ENCODE data around the gene DNAJC1. TPM values are rescaled to one million over a fixed set of nuclear protein-coding genes. Genes with fewer than 3 reads are reported as not detected.

Gene DNAJC1
- total and polyA plus RNA-seq, 2 of the 4 experiments (the other 2 are of a cell fraction) = 12.7 to 13.3 TPM

DNA sequence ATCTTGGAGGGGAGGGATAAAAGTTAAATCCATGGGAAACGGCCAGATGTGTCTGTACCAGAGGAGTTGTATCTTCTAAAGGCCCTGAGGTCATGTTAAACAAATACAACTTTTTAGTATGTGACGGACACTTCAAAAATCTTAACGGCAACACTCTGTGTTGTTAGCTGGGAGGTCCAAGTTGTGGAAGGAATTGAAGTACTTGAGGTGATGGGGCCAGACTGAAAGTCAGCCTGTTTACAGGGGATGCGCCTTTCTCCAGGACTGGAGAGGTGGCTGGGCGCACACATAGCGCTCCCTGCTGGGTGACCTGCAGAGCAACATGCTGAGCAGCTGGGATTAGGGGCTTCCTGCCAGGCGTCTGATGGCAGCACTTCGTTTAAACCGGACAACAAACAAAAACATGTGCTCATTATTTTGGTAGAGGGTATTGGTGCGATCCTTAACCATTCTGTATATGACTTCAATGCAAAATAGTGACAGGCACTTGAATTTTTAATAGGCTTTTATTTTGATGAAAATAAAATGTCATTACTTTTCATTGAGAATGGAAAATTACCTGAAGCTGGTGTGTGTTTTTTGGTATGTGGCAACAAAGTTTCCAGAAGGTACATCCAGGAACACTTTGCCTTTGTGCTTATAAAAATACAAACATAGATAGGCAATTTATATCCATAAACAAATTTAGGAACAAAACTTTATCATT, 271.3 kb downstream of the DNAJC1 start:
- Histone ChIP-seq H2AK5ac (ENCODE audit: low read depth, low read length) (no peak overlapping the region), H3K14ac (replicated peaks; ENCODE audit: low read depth, low read length) (no peak overlapping the region), H3K9me3 (ENCODE audit: control insufficient read depth, insufficient read depth, low read length) (no peaks in the 10 kb centered on the region), H3K4me1 (ENCODE audit: control insufficient read depth, insufficient read depth, low read length) (peaks cover 4% of the 10 kb centered on the region), H3K27me3 (ENCODE audit: control insufficient read depth, insufficient read depth, low read length) (no peaks in the 10 kb centered on the region), H2AK9ac (replicated peaks; ENCODE audit: low read depth, low read length, poor library complexity) (no peak overlapping the region), H3K36me3 (ENCODE audit: control insufficient read depth, insufficient read depth, low read length) (peaks cover 17% of the 10 kb centered on the region), H3K4ac (ENCODE audit: low read depth, low read length) (no peak overlapping the region), H3K9ac (ENCODE audit: low read depth, low read length) (no peak overlapping the region), H4K20me1 (ENCODE audit: insufficient read depth, low read length) (peaks cover 4% of the 10 kb centered on the region; the same call in 1 of the 2 replicates), H3K56ac (ENCODE audit: extremely low read depth, insufficient read depth, low read length) (no peak overlapping the region), H3K4me2 (ENCODE audit: low read depth, low read length) (no peak overlapping the region), H4K8ac (ENCODE audit: low read depth in 2 of 2, low read length in 2 of 2) (no peak overlapping the region; a peak in 1 of 4 replicates), H2BK5ac (ENCODE audit: low read depth, low read length, poor library complexity, severe bottlenecking) (no peak overlapping the region), H3K23ac (ENCODE audit: low read depth, low read length) (no peak overlapping the region), H3K18ac (ENCODE audit: low read depth, low read length) (no peak overlapping the region), H3K27ac (ENCODE audit: insufficient read depth, low read length) (no peak overlapping the region), H2BK120ac (ENCODE audit: low read depth, low read length) (no peak overlapping the region), H3K79me1 (ENCODE audit: low read depth in 1 of 2, low read length in 2 of 2) (peaks cover 8 to 48% of the 10 kb centered on the region in 2 experiments; a peak in 2 of 4 replicates), H4K91ac (ENCODE audit: insufficient read depth, low read depth, low read length) (no peak overlapping the region), H4K5ac (ENCODE audit: low read depth, low read length) (no peak overlapping the region), H3K9me1 (ENCODE audit: insufficient read depth, low read length) (peaks cover 9% of the 10 kb centered on the region), H2BK15ac (ENCODE audit: low read depth, low read length) (no peak overlapping the region), H2AFZ (replicated peaks; ENCODE audit: low read length, poor library complexity) (peak overlapping the region; percentile 38), H2BK20ac (ENCODE audit: low read depth, low read length) (no peak overlapping the region), H3K4me3 (ENCODE audit: insufficient read depth, low read depth, low read length) (no peak overlapping the region)
- in situ Hi-C loops (cut with MboI; ENCODE audit: low sequenced_read_pairs) (loop anchor here (25.0 kb wide), 1 partner anchor 645 kb away; no protein-coding TSS in a partner anchor), intact Hi-C loops (cut with micrococcal nuclease) (loop anchor here (1.0 to 10.0 kb wide), 6 partner anchors 215 to 453 kb away; no protein-coding TSS in a partner anchor), dilution Hi-C loops (cut with HindIII; ENCODE audit: low sequenced_read_pairs, unreplicated experiment) (no loop called here)
- CTCF ChIA-PET = interaction anchor here (0.6 to 2.0 kb wide), 15 partner anchors 9 to 351 kb away, joined by 3 to 19 read pairs (median 3); no protein-coding TSS in a partner anchor
- DNase-seq (peak; percentile 82), ATAC-seq (ENCODE audit: low read depth) (peak; percentile 95)
- WGBS, 2 experiments (ENCODE audit: extremely low coverage in 2 of 2, insufficient read length in 1 of 2) = no CpG with 5 or more reads among the region's 10 CpGs
- POLR2A ChIA-PET (ENCODE audit: unreplicated experiment) = no interaction called here
- TF ChIP-seq RAD21 (IDR thresholded peaks at IDR 0.05; ENCODE audit: low read length) (peak; percentile 93), SMC3 (IDR thresholded peaks at IDR 0.05; ENCODE audit: low read depth, low read length) (peak; percentile 91), FOS (IDR thresholded peaks at IDR 0.05; ENCODE audit: low read depth, low read length) (no peak), MAZ (IDR thresholded peaks at IDR 0.05; ENCODE audit: borderline replicate concordance, low read depth, low read length) (0 out of 2 replicates have a peak, but pooled peaks have one; percentile 12)
- TF ChIP-seq, protein P1, sequence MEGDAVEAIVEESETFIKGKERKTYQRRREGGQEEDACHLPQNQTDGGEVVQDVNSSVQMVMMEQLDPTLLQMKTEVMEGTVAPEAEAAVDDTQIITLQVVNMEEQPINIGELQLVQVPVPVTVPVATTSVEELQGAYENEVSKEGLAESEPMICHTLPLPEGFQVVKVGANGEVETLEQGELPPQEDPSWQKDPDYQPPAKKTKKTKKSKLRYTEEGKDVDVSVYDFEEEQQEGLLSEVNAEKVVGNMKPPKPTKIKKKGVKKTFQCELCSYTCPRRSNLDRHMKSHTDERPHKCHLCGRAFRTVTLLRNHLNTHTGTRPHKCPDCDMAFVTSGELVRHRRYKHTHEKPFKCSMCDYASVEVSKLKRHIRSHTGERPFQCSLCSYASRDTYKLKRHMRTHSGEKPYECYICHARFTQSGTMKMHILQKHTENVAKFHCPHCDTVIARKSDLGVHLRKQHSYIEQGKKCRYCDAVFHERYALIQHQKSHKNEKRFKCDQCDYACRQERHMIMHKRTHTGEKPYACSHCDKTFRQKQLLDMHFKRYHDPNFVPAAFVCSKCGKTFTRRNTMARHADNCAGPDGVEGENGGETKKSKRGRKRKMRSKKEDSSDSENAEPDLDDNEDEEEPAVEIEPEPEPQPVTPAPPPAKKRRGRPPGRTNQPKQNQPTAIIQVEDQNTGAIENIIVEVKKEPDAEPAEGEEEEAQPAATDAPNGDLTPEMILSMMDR (conservative IDR thresholded peaks at IDR 0.05; ENCODE audit: low read depth, low read length) = peak; percentile 93
- TF ChIP-seq, protein P2, sequence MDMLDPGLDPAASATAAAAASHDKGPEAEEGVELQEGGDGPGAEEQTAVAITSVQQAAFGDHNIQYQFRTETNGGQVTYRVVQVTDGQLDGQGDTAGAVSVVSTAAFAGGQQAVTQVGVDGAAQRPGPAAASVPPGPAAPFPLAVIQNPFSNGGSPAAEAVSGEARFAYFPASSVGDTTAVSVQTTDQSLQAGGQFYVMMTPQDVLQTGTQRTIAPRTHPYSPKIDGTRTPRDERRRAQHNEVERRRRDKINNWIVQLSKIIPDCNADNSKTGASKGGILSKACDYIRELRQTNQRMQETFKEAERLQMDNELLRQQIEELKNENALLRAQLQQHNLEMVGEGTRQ (IDR thresholded peaks at IDR 0.05; ENCODE audit: low read depth, low read length) = no peak
- no TSS peak for BruUV-seq (replicated peaks)

Measured in IMR-90 (cell line).